Measurements from ENCODE around the gene EGFR.

Gene EGFR

GRCh38 chr7:55022002-55022985 lies 3.5 kb downstream of the EGFR start:
- Histone ChIP-seq H2BK15ac (ENCODE audit: low read length) (no peak overlapping the region), H3K4me3 (ENCODE audit: low read length in 2 of 2) (no peak overlapping the region), H3K9ac (ENCODE audit: low read depth, low read length, poor library complexity) (no peak overlapping the region), H2BK12ac (ENCODE audit: low read length) (no peak overlapping the region), H3K18ac (ENCODE audit: low read length) (peak overlapping the region; percentile 9), H4K91ac (ENCODE audit: low read depth, low read length, poor library complexity) (no peak overlapping the region), H3K79me1 (ENCODE audit: low read depth, low read length) (no peaks in the 10 kb centered on the region), H3K9me3 (replicated peaks in 1 of 2; ENCODE audit: control insufficient read depth in 2 of 2, insufficient read depth in 1 of 2, low read depth in 1 of 2, low read length in 2 of 2) (no peaks in the 10 kb centered on the region), H3K36me3 (replicated peaks in 1 of 2; ENCODE audit: control insufficient read depth in 2 of 2, insufficient read depth in 2 of 2, low read length in 2 of 2) (no peaks in the 10 kb centered on the region), H3K4me2 (ENCODE audit: insufficient read depth, low read length, poor library complexity, severe bottlenecking) (no peak overlapping the region), H2BK5ac (ENCODE audit: low read length) (no peak overlapping the region), H3K4ac (ENCODE audit: low read length) (no peak overlapping the region), H3K27me3 (ENCODE audit: control insufficient read depth in 3 of 3, insufficient read depth in 3 of 3, low read depth in 1 of 3, low read length in 3 of 3) (peaks cover 0 to 30% (median 8%) of the 10 kb centered on the region in 3 experiments), H2BK120ac (ENCODE audit: low read depth, low read length) (no peak overlapping the region), H4K8ac (ENCODE audit: low read depth, low read length) (no peak overlapping the region), H3K14ac (ENCODE audit: low read length) (no peak overlapping the region), H3K27ac (replicated peaks; ENCODE audit: low read length) (no peak overlapping the region), H2AFZ (ENCODE audit: low read length) (no peak overlapping the region), H3K23ac (ENCODE audit: low read depth, low read length, poor library complexity) (no peak overlapping the region), H2AK5ac (ENCODE audit: low read depth, low read length) (no peak overlapping the region), H3K4me1 (ENCODE audit: control insufficient read depth in 2 of 2, insufficient read depth in 1 of 2, low read depth in 1 of 2, low read length in 2 of 2) (no peaks in the 10 kb centered on the region)
- DNase-seq (ENCODE audit: low spot score), result no peak
- no CpG with 5 or more reads among the region's 17 CpGs for WGBS, 2 donors (ENCODE audit: extremely low coverage in 2 of 2, insufficient read length in 2 of 2, insufficient replicate concordance in 1 of 2)

- Histone ChIP-seq H3K4me2 (ENCODE audit: insufficient read depth, low read length, poor library complexity, severe bottlenecking) (no peak overlapping the region), H3K4me3 (ENCODE audit: low read length in 2 of 2) (no peak overlapping the region), H2BK120ac (ENCODE audit: low read depth, low read length) (no peak overlapping the region), H2BK5ac (ENCODE audit: low read length) (no peak overlapping the region), H2AK5ac (ENCODE audit: low read depth, low read length) (no peak overlapping the region), H2AFZ (ENCODE audit: low read length) (no peak overlapping the region), H3K79me1 (ENCODE audit: low read depth, low read length) (no peaks in the 10 kb centered on the region), H3K4me1 (ENCODE audit: control insufficient read depth in 2 of 2, insufficient read depth in 1 of 2, low read depth in 1 of 2, low read length in 2 of 2) (no peaks in the 10 kb centered on the region), H3K4ac (ENCODE audit: low read length) (no peak overlapping the region), H3K27ac (replicated peaks; ENCODE audit: low read length) (no peak overlapping the region), H3K14ac (ENCODE audit: low read length) (no peak overlapping the region), H2BK15ac (ENCODE audit: low read length) (no peak overlapping the region), H2BK12ac (ENCODE audit: low read length) (no peak overlapping the region), H3K18ac (ENCODE audit: low read length) (no peak overlapping the region), H3K23ac (ENCODE audit: low read depth, low read length, poor library complexity) (no peak overlapping the region), H4K8ac (ENCODE audit: low read depth, low read length) (no peak overlapping the region), H3K9me3 (replicated peaks in 1 of 2; ENCODE audit: control insufficient read depth in 2 of 2, insufficient read depth in 1 of 2, low read depth in 1 of 2, low read length in 2 of 2) (no peaks in the 10 kb centered on the region), H3K9ac (ENCODE audit: low read depth, low read length, poor library complexity) (no peak overlapping the region), H3K36me3 (replicated peaks in 1 of 2; ENCODE audit: control insufficient read depth in 2 of 2, insufficient read depth in 2 of 2, low read length in 2 of 2) (no peaks in the 10 kb centered on the region), H3K27me3 (ENCODE audit: control insufficient read depth in 3 of 3, insufficient read depth in 3 of 3, low read depth in 1 of 3, low read length in 3 of 3) (peaks cover 0 to 16% (median 0%) of the 10 kb centered on the region in 3 experiments), H4K91ac (ENCODE audit: low read depth, low read length, poor library complexity) (no peak overlapping the region)
- DNase-seq (ENCODE audit: low spot score), result no peak
- WGBS, 2 donors (ENCODE audit: extremely low coverage in 2 of 2, insufficient read length in 2 of 2, insufficient replicate concordance in 1 of 2), result no CpG with 5 or more reads among the region's 4 CpGs
These were observed 5.2 kb downstream of the EGFR start for GRCh38 chr7:55023841-55024505.

GRCh38 chr7:55024776-55025175 lies 6.0 kb downstream of the EGFR start:
- no peaks in the 10 kb centered on the region for H3K79me1 ChIP-seq (ENCODE audit: low read depth, low read length)
- H2BK5ac ChIP-seq (ENCODE audit: low read length), result no peak overlapping the region
- H2AFZ ChIP-seq (ENCODE audit: low read length), result no peak overlapping the region
- H4K91ac ChIP-seq (ENCODE audit: low read depth, low read length, poor library complexity), result no peak overlapping the region
- H3K9ac ChIP-seq (ENCODE audit: low read depth, low read length, poor library complexity), result no peak overlapping the region
- no CpG with 5 or more reads among the region's 2 CpGs for WGBS, 2 donors (ENCODE audit: extremely low coverage in 2 of 2, insufficient read length in 2 of 2, insufficient replicate concordance in 1 of 2)
- H3K14ac ChIP-seq (ENCODE audit: low read length), result no peak overlapping the region
- H3K27ac ChIP-seq (replicated peaks; ENCODE audit: low read length), result no peak overlapping the region
- H3K9me3 ChIP-seq (replicated peaks in 1 of 2; ENCODE audit: control insufficient read depth in 2 of 2, insufficient read depth in 1 of 2, low read depth in 1 of 2, low read length in 2 of 2), result no peaks in the 10 kb centered on the region
- no peak overlapping the region for H2BK12ac ChIP-seq (ENCODE audit: low read length)
- no peak overlapping the region for H2BK120ac ChIP-seq (ENCODE audit: low read depth, low read length)
- no peak overlapping the region for H3K18ac ChIP-seq (ENCODE audit: low read length)
- H3K23ac ChIP-seq (ENCODE audit: low read depth, low read length, poor library complexity), result no peak overlapping the region
- H3K4me3 ChIP-seq (ENCODE audit: low read length in 2 of 2), result no peak overlapping the region
- H3K4me1 ChIP-seq (ENCODE audit: control insufficient read depth in 2 of 2, insufficient read depth in 1 of 2, low read depth in 1 of 2, low read length in 2 of 2), result no peaks in the 10 kb centered on the region
- H4K8ac ChIP-seq (ENCODE audit: low read depth, low read length), result no peak overlapping the region
- H3K4me2 ChIP-seq (ENCODE audit: insufficient read depth, low read length, poor library complexity, severe bottlenecking), result no peak overlapping the region
- H3K27me3 ChIP-seq (ENCODE audit: control insufficient read depth in 3 of 3, insufficient read depth in 3 of 3, low read depth in 1 of 3, low read length in 3 of 3), result peaks cover 0 to 13% (median 0%) of the 10 kb centered on the region in 3 experiments
- no peak for DNase-seq (ENCODE audit: low spot score)
- H2BK15ac ChIP-seq (ENCODE audit: low read length), result no peak overlapping the region
- H3K4ac ChIP-seq (ENCODE audit: low read length), result no peak overlapping the region
- no peaks in the 10 kb centered on the region for H3K36me3 ChIP-seq (replicated peaks in 1 of 2; ENCODE audit: control insufficient read depth in 2 of 2, insufficient read depth in 2 of 2, low read length in 2 of 2)
- no peak overlapping the region for H2AK5ac ChIP-seq (ENCODE audit: low read depth, low read length)
